Gastroesophageal sphincter (tissue), 3 donors: ENCODE results near the gene PTP4A2.

Source experiments
- POLR2A ChIP-seq, 2 donors: fragments of 450-650 bp; IDR thresholded peaks; one replicate each; pipeline ENCODE4 v1.6.1; 2017; ENCODE audit warnings: antibody characterized with exemption in 2 of 2, mild to moderate bottlenecking in 2 of 2, moderate library complexity in 1 of 2
- POLR2AphosphoS5 ChIP-seq: sonication (generic); formaldehyde crosslinking; IDR thresholded peaks from one replicate; pipeline ENCODE4 v1.6.1; 2017; ENCODE audit warnings: antibody characterized with exemption
- TF ChIP-seq, protein P1 (sequence below), 4 experiments: fragments of 200-600 bp in 2 of 4; fragments of 450-650 bp in 2 of 4; sonication (generic) in 1 of 4; IDR thresholded peaks; one replicate each; pipeline ENCODE4 v1.5.1; 2017 to 2019; ENCODE audit warnings: antibody characterized with exemption in 4 of 4, mild to moderate bottlenecking in 2 of 4, moderate library complexity in 2 of 4

DNA sequence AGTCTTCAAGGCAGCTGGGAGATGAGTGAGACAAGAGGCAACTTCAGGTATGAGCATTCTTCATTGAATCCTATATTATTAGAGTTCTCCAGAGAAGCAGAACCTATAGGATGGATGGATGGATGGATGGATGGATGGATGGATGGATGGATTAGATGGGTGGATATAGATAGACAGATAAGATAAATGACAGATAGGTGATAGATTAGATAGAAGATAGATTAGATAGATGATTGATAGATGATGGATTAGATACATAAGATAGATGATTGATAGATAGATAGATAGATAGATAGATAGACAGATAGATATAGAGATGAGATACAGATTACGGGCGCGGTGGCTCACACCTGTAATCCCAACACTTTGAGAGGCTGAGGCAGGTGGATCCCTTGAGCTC is 79.1 kb downstream of the PTP4A2 start:
- TF ChIP-seq POLR2A (IDR thresholded peaks at IDR 0.05) (no peak), POLR2AphosphoS5 (no peak)
- TF ChIP-seq, protein P1, sequence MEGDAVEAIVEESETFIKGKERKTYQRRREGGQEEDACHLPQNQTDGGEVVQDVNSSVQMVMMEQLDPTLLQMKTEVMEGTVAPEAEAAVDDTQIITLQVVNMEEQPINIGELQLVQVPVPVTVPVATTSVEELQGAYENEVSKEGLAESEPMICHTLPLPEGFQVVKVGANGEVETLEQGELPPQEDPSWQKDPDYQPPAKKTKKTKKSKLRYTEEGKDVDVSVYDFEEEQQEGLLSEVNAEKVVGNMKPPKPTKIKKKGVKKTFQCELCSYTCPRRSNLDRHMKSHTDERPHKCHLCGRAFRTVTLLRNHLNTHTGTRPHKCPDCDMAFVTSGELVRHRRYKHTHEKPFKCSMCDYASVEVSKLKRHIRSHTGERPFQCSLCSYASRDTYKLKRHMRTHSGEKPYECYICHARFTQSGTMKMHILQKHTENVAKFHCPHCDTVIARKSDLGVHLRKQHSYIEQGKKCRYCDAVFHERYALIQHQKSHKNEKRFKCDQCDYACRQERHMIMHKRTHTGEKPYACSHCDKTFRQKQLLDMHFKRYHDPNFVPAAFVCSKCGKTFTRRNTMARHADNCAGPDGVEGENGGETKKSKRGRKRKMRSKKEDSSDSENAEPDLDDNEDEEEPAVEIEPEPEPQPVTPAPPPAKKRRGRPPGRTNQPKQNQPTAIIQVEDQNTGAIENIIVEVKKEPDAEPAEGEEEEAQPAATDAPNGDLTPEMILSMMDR (IDR thresholded peaks at IDR 0.05), result no peak
